Sigmoid colon (tissue), 7 donors: Measurements from ENCODE around the gene ZNF487. TPM values are rescaled to one million over a fixed set of nuclear protein-coding genes. Genes with fewer than 3 reads are reported as not detected.
A peak's percentile ranks its signal among the peaks of the same experiment; 100 is the strongest.

ENCODE experiments used
- DNase-seq: peaks from one replicate; pipeline ENCODE4 v3.0.0-alpha.2; 2019
- H3K27ac ChIP-seq, 4 donors: fragments of 200-600 bp; sonication (generic); one replicate each; pipeline ENCODE4 v1.5.1; 2016 to 2019; ENCODE audit warnings: mild to moderate bottlenecking in 1 of 4
- H3K27me3 ChIP-seq, 3 donors: fragments of 200-600 bp; sonication (generic); one replicate each; pipeline ENCODE4 v1.5.1; 2019; ENCODE audit warnings: mild to moderate bottlenecking in 1 of 3
- H3K36me3 ChIP-seq, 4 donors: fragments of 200-600 bp; sonication (generic); one replicate each; pipeline ENCODE4 v1.5.1; 2016 to 2019
- H3K4me1 ChIP-seq, 4 donors: fragments of 200-600 bp; sonication (generic); one replicate each; pipeline ENCODE4 v1.5.1; 2017 to 2019
- H3K4me3 ChIP-seq, 4 donors: fragments of 200-600 bp; sonication (generic); one replicate each; pipeline ENCODE4 v1.5.1; 2017 to 2019; ENCODE audit warnings: mild to moderate bottlenecking in 2 of 4, moderate library complexity in 1 of 4
- H3K9me3 ChIP-seq, 4 donors: fragments of 200-600 bp in 3 of 4; sonication (generic) in 3 of 4; one replicate each; pipeline versions ENCODE4 v1.5.1 to v1.6.1; 2013 to 2019
- EP300 ChIP-seq, 4 donors: sonication (generic); formaldehyde crosslinking; IDR thresholded peaks; one replicate each; pipeline ENCODE4 v1.6.1; 2017; ENCODE audit warnings: antibody characterized with exemption in 4 of 4
- POLR2A ChIP-seq, 2 donors: fragments of 450-650 bp; IDR thresholded peaks; one replicate each; pipeline ENCODE4 v1.6.1; 2016; ENCODE audit warnings: antibody characterized with exemption in 2 of 2, mild to moderate bottlenecking in 2 of 2, moderate library complexity in 2 of 2
- POLR2AphosphoS5 ChIP-seq, 4 donors: sonication (generic); formaldehyde crosslinking; IDR thresholded peaks; one replicate each; pipeline ENCODE4 v1.6.1; 2017; ENCODE audit warnings: antibody characterized with exemption in 4 of 4
- WGBS, 2 donors: extraction: QIAGEN DNeasy Blood & Tissue Kit; methylation state at CpG; one replicate each; pipeline ENCODE4 v1.1.7; 2013; 5-methylcytosine and 5-hydroxymethylcytosine counted together
- intact Hi-C: fragments of 100-400 bp; cut with DNase I; formaldehyde crosslinking; loops from one replicate; pipeline ENCODE4 v1.15.1; 2023
- polyA plus RNA-seq, 3 donors: library from polyadenylated mRNA; stranded (reverse); fragments of 200-250 nt; gene quantifications; one replicate each; pipeline ENCODE4 v1.2.3, GENCODE V29; 2013
- total RNA-seq, 4 donors: library from RNA; depleted of rRNA; stranded (reverse); fragments of >200 nt; gene quantifications; one replicate each; pipeline ENCODE4 v1.1.0, GENCODE V29; 2016
- TF ChIP-seq, protein P1 (sequence below), 4 experiments: fragments of 450-650 bp in 3 of 4; fragments of 200-600 bp in 1 of 4; IDR thresholded peaks; one replicate each; pipeline ENCODE4 v1.5.1; 2016 to 2019; ENCODE audit warnings: antibody characterized with exemption in 4 of 4, mild to moderate bottlenecking in 3 of 4, moderate library complexity in 2 of 4
- donor health status: healthy with polysubstance abuse.
- donor health status: Bipolar disorder and iron deficiency.
- donor health status: healthy.

Gene ZNF487
- total and polyA plus RNA-seq, 7 donors = 5.3 to 21.6 (median 6.6) TPM

DNA sequence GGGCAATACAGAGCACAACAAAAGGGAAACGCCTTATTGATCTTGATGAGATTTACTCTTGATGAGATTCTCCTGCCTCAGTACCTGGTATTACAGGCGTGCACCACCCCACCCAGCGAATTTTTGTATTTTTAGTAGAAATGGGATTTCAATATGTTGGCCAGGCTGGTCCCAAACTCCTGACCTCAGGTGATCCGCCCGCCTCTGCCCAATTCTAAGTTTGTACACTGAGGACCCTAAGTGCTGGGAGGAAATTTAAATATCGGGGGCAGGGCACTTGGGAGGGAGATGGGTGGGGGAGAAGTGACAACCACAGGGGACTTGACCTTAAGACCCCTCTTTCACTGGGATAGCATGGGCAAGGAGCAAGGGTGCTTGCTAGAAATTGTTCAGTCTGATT lies 42.0 kb upstream of the ZNF487 start:
- H3K27me3 ChIP-seq = no peaks in the 10 kb centered on the region
- no peaks in the 10 kb centered on the region for H3K9me3 ChIP-seq
- TF ChIP-seq EP300 (IDR thresholded peaks at IDR 0.05) = no peak
- TF ChIP-seq POLR2A (IDR thresholded peaks at IDR 0.05) = no peak
- TF ChIP-seq, protein P1, sequence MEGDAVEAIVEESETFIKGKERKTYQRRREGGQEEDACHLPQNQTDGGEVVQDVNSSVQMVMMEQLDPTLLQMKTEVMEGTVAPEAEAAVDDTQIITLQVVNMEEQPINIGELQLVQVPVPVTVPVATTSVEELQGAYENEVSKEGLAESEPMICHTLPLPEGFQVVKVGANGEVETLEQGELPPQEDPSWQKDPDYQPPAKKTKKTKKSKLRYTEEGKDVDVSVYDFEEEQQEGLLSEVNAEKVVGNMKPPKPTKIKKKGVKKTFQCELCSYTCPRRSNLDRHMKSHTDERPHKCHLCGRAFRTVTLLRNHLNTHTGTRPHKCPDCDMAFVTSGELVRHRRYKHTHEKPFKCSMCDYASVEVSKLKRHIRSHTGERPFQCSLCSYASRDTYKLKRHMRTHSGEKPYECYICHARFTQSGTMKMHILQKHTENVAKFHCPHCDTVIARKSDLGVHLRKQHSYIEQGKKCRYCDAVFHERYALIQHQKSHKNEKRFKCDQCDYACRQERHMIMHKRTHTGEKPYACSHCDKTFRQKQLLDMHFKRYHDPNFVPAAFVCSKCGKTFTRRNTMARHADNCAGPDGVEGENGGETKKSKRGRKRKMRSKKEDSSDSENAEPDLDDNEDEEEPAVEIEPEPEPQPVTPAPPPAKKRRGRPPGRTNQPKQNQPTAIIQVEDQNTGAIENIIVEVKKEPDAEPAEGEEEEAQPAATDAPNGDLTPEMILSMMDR (IDR thresholded peaks at IDR 0.05) = no peak
- no peak for TF ChIP-seq POLR2AphosphoS5 (IDR thresholded peaks at IDR 0.05)
- intact Hi-C loops = loop anchor here (5.0 to 10.0 kb wide), 3 partner anchors 33 to 260 kb away; partner anchors contain the start of genes CSGALNACT2 and ZNF239
- H3K4me3 ChIP-seq = no peak overlapping the region
- peak overlapping the region in 3 of 4 donors; percentile 97 to 99 (median 99) for H3K27ac ChIP-seq
- H3K36me3 ChIP-seq = peaks cover 11 to 57% (median 37%) of the 10 kb centered on the region in 4 donors
- DNase-seq = peak; percentile 53
- peaks cover 0 to 57% (median 48%) of the 10 kb centered on the region in 4 donors for H3K4me1 ChIP-seq
- WGBS, 2 donors = 71 to 79% methylated on average over 6 of the region's 6 CpGs

DNA sequence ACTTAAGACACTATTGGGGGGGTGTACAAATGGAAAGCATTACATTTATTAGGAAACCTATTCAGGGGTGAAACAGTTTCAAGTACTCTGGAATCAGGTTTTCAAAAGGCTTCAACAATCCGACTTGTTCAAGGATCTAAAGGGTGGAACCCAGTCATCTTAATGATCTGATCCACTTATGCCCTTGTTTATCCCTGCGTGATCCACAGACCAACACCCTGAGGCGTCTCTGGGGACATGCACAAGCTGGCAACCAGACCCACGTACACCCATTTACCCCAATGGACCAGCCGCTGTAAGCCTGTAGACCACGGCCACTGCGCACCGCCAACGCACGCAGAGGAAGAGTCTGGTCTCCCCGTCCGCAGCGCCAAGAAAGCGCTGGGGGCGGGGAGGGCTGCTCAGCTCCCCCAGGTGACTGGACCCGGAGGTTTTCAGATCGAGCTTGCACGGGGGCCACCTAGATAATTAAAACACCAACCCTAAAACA lies 41.3 kb upstream of the ZNF487 start:
- H3K27ac ChIP-seq = peak overlapping the region; percentile 97 to 99 (median 98)
- peaks cover 11 to 49% (median 31%) of the 10 kb centered on the region in 4 donors for H3K36me3 ChIP-seq
- H3K27me3 ChIP-seq = no peaks in the 10 kb centered on the region
- no peaks in the 10 kb centered on the region for H3K9me3 ChIP-seq
- 6 to 29% methylated on average over 18 of the region's 18 CpGs for WGBS, 2 donors
- DNase-seq = peak; percentile 68
- peak overlapping the region; percentile 65 to 85 (median 80) for H3K4me3 ChIP-seq
- intact Hi-C loops = loop anchor here (2.0 to 10.0 kb wide), 4 partner anchors 33 to 261 kb away; partner anchors contain the start of genes CSGALNACT2, ZNF239 and ZNF487
- TF ChIP-seq EP300 (IDR thresholded peaks at IDR 0.05) (no peak), POLR2A (IDR thresholded peaks at IDR 0.05) (no peak), POLR2AphosphoS5 (IDR thresholded peaks at IDR 0.05) (no peak)
- TF ChIP-seq, protein P1 (IDR thresholded peaks at IDR 0.05) = no peak
- H3K4me1 ChIP-seq = peaks cover 0 to 51% (median 48%) of the 10 kb centered on the region in 4 donors

DNA sequence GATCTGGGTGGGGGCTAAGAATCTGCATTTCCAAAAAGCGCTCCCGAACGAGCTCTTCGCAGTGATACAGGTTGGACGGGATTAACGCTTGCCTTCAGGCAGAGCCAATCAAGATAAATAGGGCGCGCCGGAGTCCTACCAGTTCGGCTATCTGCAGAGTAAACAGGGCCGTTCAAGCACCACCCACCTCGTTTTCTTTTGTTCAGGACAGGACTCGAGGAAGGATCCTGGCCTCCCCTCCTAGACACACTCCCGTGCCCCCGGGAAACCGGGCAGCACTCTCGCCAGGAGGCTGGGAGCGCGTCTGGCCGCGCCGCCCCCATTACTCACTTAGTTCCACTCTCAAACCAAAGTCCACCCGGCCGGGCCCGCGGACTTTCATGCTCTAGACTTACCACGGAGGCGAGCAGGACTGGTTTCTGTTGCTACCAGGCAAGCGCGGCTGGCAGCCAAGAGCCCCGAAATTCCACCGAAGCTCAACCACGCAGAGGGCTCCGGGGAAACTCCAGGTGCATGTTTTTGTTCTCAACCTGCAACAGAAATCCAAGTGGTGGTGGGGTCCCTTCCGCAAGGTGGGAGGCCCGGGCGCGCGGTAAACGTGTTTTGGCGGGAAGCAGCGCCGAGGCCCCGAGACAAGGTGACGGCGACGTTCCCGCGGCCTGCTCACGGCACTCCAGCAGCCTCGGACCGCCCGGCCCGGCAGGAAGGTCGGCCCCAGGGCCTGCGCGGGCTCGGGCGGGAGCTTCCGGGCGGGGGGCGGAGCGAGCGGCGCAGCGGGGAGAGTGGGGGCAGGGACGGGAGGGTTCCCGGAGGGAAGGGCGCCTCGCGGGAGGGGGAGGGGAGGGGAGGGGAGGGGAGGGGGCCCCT lies 40.6 kb upstream of the ZNF487 start:
- Histone ChIP-seq H3K36me3 (peaks cover 11 to 43% (median 25%) of the 10 kb centered on the region in 4 donors), H3K27ac (peak overlapping the region; percentile 97 to 99 (median 98)), H3K4me1 (peaks cover 0 to 51% (median 45%) of the 10 kb centered on the region in 4 donors), H3K9me3 (no peaks in the 10 kb centered on the region), H3K27me3 (no peaks in the 10 kb centered on the region), H3K4me3 (peak overlapping the region; percentile 65 to 85 (median 80))
- TF ChIP-seq POLR2A (IDR thresholded peaks at IDR 0.05) (no peak), POLR2AphosphoS5 (IDR thresholded peaks at IDR 0.05) (peak; percentile 13 to 71 (median 64))
- DNase-seq = peak; percentile 91
- intact Hi-C loops = loop anchor here (2.0 to 10.0 kb wide), 4 partner anchors 34 to 261 kb away; partner anchors contain the start of genes CSGALNACT2, ZNF239 and ZNF487
- WGBS, 2 donors = 1 to 7% methylated on average over 71 of the region's 71 CpGs

DNA sequence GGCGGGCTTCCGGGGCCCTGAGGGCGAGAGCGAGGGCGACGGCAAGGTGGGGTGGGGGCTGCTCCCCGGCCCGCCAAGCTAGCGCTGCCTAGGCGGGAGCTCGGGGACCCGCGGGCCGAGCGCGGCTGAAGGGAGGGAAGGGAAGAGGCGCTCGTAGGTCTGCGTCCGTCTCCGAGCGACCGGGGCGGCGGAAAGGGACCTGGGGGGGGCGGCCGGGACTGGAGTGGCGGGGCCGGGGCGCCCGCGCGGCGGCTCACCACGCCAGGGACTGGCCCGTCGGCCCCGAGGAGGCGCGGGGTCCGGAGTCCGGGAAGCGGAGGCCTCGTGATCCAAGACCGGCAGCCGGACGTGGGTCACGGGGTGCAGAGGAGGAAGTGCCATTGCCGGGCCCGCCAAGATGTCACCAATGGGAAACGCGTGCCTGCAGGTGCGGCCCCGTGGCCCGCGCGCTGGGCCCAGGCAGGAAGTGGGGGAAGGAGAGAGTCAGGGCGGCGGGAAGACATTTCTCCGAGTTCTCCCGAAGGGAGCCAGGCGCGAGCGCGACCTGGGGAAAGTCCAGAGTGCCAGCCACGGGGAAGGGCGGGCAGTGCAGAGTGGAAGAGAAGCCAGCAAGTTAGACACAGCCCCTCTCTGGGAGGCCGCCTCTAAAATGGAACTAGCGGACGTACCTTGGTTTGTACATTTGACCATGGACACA lies 39.8 kb upstream of the ZNF487 start:
- H3K27me3 ChIP-seq = no peaks in the 10 kb centered on the region
- peak; percentile 94 for DNase-seq
- peak overlapping the region; percentile 65 to 85 (median 80) for H3K4me3 ChIP-seq
- H3K9me3 ChIP-seq = no peaks in the 10 kb centered on the region
- TF ChIP-seq POLR2A (IDR thresholded peaks at IDR 0.05) = no peak
- TF ChIP-seq, protein P1 (IDR thresholded peaks at IDR 0.05) = no peak
- TF ChIP-seq EP300 (IDR thresholded peaks at IDR 0.05) = peak in 1 of 4 donors; percentile 20
- peak; percentile 63 to 90 (median 74) for TF ChIP-seq POLR2AphosphoS5 (IDR thresholded peaks at IDR 0.05)
- H3K36me3 ChIP-seq = peaks cover 11 to 35% (median 17%) of the 10 kb centered on the region in 4 donors
- intact Hi-C loops = loop anchor here (1.0 to 10.0 kb wide), 5 partner anchors 10 to 262 kb away; partner anchors contain the start of genes CSGALNACT2, ZNF239 and ZNF487
- 0% methylated on average over 70 of the region's 70 CpGs for WGBS, 2 donors
- peak overlapping the region; percentile 97 to 99 (median 98) for H3K27ac ChIP-seq
- H3K4me1 ChIP-seq = peaks cover 0 to 58% (median 51%) of the 10 kb centered on the region in 4 donors
